NCI-H1048 (cell line): Measurements from ENCODE around the gene FRMD4A.
"Not testable (repeated sequence)": the region's sequence is repeated elsewhere in the genome, so short reads cannot be mapped to it uniquely, and the experiment has no call there.

ENCODE experiments used
- DNase-seq: peaks from one replicate; lab custom pipeline; 2025; lab: John Stamatoyannopoulos, UW

The FRMD4A gene

DNA sequence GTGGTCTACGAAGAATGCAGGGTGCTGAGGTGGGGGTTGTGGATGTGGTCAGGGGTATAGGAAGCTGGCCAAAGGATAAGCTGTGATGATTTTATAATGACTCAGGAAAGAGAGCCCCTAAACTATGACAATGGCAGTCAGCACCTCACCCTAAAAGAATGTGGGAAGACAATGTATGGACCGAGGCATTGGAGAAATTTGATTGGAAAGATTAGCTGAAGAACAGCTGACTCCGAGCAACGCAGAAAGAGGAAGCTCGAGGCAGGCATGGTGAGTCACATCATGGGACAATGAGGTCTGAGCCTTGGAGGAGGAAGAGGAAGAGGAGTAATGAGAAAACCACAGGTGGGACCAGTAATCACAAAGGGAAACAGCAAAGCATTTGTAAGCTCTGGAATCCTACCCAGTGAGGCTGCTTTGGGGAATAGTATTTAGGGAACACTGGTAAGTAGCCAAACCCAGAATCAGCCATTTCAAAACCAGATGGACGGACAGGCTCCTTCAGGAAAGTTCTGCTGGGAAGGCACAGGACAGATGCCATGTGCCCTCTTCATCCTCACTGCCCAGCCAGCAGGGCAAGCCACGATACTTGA, 448.5 kb downstream of the FRMD4A start:
- no peak for DNase-seq

- no peak for DNase-seq
These were observed 450.0 kb downstream of the FRMD4A start for GRCh38 chr10:13880760-13881159.

DNA sequence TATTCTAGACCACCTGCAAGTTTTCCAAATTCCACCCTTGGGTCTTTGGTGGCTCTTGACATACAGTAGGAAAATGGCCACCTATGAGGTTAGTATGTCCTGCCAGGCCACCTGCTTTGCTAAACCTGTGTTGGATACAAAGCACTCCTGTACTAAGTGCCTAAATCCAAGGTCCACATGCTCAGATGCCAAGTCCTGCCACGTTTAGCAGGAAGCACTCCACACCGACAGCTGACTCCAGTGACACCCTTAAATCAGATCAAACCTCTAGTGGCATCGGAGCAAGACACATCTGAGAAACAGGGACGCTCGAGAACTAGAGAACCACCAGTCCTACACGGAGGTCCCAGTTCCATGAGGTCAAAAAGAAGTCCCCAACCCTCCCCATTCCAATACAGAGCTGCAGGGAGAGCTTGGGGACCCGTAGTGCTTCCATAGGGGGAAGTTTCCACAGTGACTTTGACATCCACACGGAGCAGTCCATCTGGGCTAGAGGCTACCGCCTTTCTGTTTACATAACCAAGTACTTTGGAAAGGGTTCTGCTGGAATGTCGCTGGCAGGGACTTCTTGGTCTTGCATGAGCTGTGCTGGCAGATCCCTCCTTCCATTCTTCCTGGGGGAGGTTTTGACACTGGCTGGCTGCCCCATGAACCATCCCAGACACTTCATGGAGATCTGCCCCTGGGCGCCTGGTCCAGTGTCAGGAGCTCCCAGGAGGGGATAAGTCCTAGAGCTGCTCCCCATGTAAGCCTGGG, 453.4 kb downstream of the FRMD4A start:
- DNase-seq, result no peak

DNA sequence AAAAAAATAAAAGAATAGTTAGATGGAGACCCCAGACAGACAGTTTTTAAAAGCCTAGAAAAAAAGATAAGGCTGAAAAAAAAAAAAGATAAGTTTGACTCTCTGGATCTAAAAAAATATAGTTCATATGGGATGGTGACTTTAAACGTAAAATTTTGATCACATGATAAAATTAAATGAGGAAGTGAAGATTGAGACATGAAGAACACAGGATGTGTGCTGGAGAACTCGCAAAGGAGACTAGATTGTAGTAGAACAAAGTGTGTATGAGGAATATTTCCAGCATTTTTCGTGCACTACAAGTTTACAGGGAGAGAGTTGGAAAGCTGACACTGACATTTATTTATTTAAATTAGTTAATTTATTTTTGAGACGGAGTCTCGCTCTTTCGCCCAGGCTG, 457.5 kb downstream of the FRMD4A start:
- DNase-seq, result no peak

- DNase-seq, result no peak
These were observed 458.3 kb downstream of the FRMD4A start for GRCh38 chr10:13872411-13872810.

GRCh38 chr10:13871776-13872175, 458.9 kb downstream of the FRMD4A start:
- no peak for DNase-seq

GRCh38 chr10:13871011-13871410, 459.7 kb downstream of the FRMD4A start:
- no peak for DNase-seq

GRCh38 chr10:13869295-13869664, 461.4 kb downstream of the FRMD4A start:
- DNase-seq, result no peak

- no peak for DNase-seq
These were observed 462.0 kb downstream of the FRMD4A start for GRCh38 chr10:13868528-13869294.

GRCh38 chr10:13867822-13868221, 462.9 kb downstream of the FRMD4A start:
- no peak for DNase-seq

GRCh38 chr10:13865758-13866491, 464.8 kb downstream of the FRMD4A start:
- no peak for DNase-seq

DNA sequence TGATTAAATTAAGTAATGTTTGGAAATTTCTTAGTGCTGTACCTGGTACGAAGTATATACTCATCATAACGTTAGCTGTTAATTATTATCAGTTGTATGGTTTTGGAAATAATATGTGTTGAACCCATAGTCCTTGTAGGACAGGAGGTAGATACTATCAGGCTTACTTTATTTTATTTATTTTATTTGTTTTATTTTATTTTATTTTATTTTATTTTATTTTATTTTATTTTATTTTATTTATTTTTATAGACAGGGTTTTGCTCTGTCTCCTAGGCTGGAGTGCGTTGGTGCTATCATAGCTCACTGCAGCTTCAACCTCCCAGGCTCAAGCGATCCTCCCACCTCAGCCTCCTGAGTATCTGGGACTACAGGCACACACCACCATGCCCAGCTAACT, 465.5 kb downstream of the FRMD4A start:
- DNase-seq, result not testable (repeated sequence)

- DNase-seq, result no peak
These were observed 468.0 kb downstream of the FRMD4A start for GRCh38 chr10:13862546-13863233.

DNA sequence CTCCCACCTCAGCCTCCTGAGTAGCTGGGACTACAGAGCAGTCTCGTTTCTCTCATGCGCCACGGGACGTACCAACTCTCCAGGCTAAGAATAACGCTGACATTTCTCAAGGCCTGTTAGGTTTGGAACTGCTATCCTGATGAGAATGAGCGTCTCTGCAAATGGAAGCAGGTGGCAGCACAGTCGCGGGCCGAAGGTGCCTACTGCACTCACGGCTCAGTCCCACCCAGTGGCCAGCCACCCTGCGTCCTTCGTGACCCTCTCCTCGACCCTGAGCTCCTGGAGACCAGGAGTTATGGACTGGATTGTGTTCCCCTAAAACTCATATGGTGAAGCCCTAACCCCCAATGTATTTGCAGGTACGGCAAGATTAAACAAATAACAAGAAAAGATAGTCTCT, 469.8 kb downstream of the FRMD4A start:
- no peak for DNase-seq

DNA sequence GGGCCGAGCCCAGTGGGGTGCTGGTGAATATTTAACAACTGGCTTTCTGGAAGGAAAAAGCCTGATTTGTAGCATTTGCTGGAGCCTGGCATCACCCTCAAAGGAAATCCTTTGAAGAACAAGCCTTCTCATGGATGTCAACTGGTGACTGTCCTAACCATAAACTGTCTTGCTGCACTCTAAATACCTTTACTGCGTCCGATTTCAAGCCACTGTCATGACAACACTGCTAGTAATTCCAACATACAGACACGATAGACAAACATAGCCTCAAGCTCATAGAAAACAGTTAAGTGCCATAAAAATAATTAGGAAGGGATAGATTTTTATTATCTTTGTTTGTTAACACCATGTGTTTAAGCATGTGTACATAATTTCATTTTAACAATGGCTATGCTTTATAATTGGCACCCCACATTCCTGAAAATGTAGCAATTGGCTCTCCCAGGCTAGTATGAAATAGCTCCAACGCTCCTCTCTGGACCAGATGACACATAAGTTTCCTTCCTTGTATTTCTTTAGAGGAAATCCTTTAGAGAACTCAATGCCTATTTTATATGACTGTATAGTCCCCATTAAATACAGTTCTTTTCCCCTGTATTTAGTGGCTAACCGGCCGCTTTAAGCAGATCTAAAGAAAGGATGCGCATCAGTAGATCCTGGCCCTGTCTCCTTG, 470.6 kb downstream of the FRMD4A start:
- no peak for DNase-seq

DNA sequence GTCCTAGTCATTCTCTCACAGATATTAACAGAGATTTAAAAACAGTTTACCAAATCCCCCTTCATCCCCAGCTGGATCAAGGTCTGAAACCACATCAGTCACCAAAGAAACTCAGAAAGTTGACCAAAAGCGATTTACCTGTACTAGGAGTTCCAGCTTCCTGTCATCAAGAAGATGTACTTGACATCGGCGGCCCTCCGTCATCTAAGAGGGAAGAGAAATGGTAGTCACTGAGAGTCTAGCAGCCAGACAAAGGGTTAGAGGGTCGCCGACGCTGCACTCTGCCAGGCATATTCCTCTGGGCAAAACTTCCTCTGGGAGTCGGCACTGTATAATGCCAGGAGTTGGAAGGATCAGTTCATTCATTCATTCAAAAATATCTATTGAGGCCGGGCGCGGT, 472.0 kb downstream of the FRMD4A start:
- DNase-seq, result no peak

DNA sequence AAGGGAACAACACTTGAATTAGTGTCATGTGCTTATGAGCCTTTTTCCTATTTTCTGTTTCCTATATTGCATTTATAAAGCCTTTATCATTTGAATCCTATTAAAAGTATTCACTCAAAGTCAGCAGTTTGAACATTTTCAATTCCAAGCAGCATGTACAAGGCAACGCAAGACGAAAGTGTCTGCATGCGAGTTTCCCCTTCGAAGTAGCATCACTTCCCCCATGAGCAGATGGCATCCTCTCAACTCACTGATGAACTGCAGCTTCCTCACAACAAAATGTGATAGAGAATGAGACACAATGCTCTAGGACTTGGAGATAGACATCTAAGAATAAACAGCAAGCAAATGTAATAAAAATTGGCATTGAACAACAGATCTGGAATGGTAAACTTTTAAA, 473.3 kb downstream of the FRMD4A start:
- no peak for DNase-seq

DNA sequence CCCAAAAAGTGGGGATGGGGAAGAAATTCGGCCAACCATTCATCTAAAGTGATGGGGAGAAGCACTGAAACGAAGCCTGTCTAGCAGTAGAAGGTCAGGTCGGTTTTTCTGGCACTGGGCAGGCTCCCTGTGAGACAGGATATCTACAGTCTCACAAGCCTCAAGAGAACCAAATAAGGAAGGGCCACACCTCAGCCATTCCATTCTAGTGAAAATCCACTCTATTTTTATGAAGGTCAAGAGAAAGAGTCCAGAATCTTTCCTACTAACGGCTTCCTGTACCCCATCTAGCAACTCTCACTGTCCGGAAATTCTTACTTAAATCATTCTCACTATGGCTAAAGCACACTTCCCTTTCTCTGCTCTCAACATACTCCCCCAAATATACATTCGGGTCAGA, 476.9 kb downstream of the FRMD4A start:
- DNase-seq, result no peak

DNA sequence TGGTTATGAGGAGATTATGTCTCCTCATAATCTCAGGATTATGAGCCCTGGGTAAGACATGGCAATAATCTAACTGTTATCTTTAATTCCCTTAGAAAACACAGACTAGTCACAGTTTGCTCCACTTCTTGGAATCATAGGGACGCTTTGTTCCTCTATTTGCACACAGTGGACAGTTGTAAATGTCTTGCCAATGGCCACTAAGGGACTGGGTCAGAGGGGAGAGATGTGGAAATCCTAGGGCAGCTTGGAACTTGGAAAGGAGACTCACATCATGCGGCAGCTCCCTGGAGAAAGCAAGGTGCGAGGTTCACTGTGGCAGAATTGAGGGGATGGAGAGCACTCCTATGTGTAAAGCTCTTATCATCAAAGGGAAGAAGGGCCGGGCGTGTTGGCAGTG, 477.9 kb downstream of the FRMD4A start:
- no peak for DNase-seq

GRCh38 chr10:13851906-13852305, 478.8 kb downstream of the FRMD4A start:
- no peak for DNase-seq
